Caco-2 (cell line): ENCODE results near the gene ERAL1. TPM values are rescaled to one million over a fixed set of nuclear protein-coding genes. Genes with fewer than 3 reads are reported as not detected.

ENCODE experiments used
- BruUV-seq: library from RNA; stranded (reverse); fragments of 400-500 nt; replicated peaks from 2 replicates; lab custom pipeline; 2021; lab: Mats Ljungman, UMichigan
- CTCF ChIA-PET: fragments of 300-600 bp; sonication (Branson Sonifier 250); formaldehyde crosslinking; loops from one replicate; lab custom pipeline; 2022; ENCODE audit warnings: antibody characterized with exemption; lab: Charles Lee
- POLR2A ChIA-PET: fragments of 300-600 bp; sonication (Branson Sonifier 250); formaldehyde crosslinking; loops from one replicate; lab custom pipeline; 2022; ENCODE audit warnings: antibody characterized with exemption; lab: Charles Lee
- DNase-seq, 2 experiments: peaks; one replicate each; pipeline versions ENCODE4 v3.0.0 to v3.0.0-alpha.2; 2020 to 2022
- H3K27me3 ChIP-seq: replicated peaks from 2 replicates; pipeline ENCODE4 v1.6.0; 2011; ENCODE audit warnings: low read length; ENCODE audit not compliant: control insufficient read depth, insufficient read depth
- H3K36me3 ChIP-seq: 2 replicates; pipeline ENCODE4 v1.5.1; 2011; ENCODE audit warnings: low read length; ENCODE audit not compliant: control insufficient read depth, insufficient read depth
- H3K4me1 ChIP-seq: fragments of 250-450 bp; sonication (Bioruptor Pico); 2 replicates; pipeline ENCODE4 v1.5.1; 2020; ENCODE audit warnings: mild to moderate bottlenecking
- H3K4me3 ChIP-seq: 2 replicates; pipeline ENCODE4 v1.5.1; 2011; ENCODE audit warnings: low read depth, mild to moderate bottlenecking, control low read depth, low read length
- H3K9me3 ChIP-seq: fragments of 250-450 bp; sonication (Bioruptor Pico); 2 replicates; pipeline ENCODE4 v1.5.1; 2020; ENCODE audit warnings: mild to moderate bottlenecking, moderate library complexity
- H3K27ac Mint-ChIP-seq: one replicate; pipeline ENCODE4 v1.8.0; 2022; ENCODE audit warnings: mixed read lengths; ENCODE audit not compliant: unreplicated experiment
- H3K27me3 Mint-ChIP-seq: one replicate; pipeline ENCODE4 v1.8.0; 2022; ENCODE audit warnings: mixed read lengths; ENCODE audit not compliant: insufficient read depth, unreplicated experiment
- H3K36me3 Mint-ChIP-seq: one replicate; pipeline ENCODE4 v1.8.0; 2022; ENCODE audit warnings: mild to moderate bottlenecking, mixed read lengths; ENCODE audit not compliant: insufficient read depth, unreplicated experiment
- H3K4me1 Mint-ChIP-seq: one replicate; pipeline ENCODE4 v1.8.0; 2022; ENCODE audit warnings: low read depth, mixed read lengths; ENCODE audit not compliant: unreplicated experiment
- H3K4me3 Mint-ChIP-seq: one replicate; pipeline ENCODE4 v1.8.0; 2022; ENCODE audit warnings: mild to moderate bottlenecking, moderate library complexity, mixed read lengths; ENCODE audit not compliant: unreplicated experiment
- H3K9me3 Mint-ChIP-seq: one replicate; pipeline ENCODE4 v1.8.0; 2022; ENCODE audit warnings: mixed read lengths; ENCODE audit not compliant: unreplicated experiment
- intact Hi-C: fragments of 100-400 bp; cut with micrococcal nuclease; formaldehyde crosslinking; loops from one replicate; pipeline ENCODE4 v1.10.0; 2022; ENCODE audit not compliant: unreplicated experiment
- total RNA-seq: library from RNA; stranded (reverse); gene quantifications from 2 replicates; pipeline ENCODE4 v1.2.3, GENCODE V29; 2022
- TF ChIP-seq, protein P1 (sequence below), 2 experiments: fragments of 200-600 bp in 1 of 2; IDR thresholded peaks; 1 replicate in 1 of 2; 2 replicates in 1 of 2; pipeline versions ENCODE4 v1.5.1 to v1.8.0; 2011 to 2022; ENCODE audit warnings: antibody characterized with exemption in 1 of 2, control low read depth in 1 of 2, inconsistent platforms in 1 of 2, low read depth in 1 of 2, low read length in 1 of 2, mild to moderate bottlenecking in 1 of 2, moderate library complexity in 1 of 2; ENCODE audit not compliant: insufficient read depth in 1 of 2, severe bottlenecking in 1 of 2, unreplicated experiment in 1 of 2

Gene ERAL1
- total RNA-seq, 1 experiment from 2014 or later: 85.1 TPM

GRCh38 chr17:28883967-28884702 is 29.3 kb downstream of the ERAL1 start:
- TF ChIP-seq, protein P1, sequence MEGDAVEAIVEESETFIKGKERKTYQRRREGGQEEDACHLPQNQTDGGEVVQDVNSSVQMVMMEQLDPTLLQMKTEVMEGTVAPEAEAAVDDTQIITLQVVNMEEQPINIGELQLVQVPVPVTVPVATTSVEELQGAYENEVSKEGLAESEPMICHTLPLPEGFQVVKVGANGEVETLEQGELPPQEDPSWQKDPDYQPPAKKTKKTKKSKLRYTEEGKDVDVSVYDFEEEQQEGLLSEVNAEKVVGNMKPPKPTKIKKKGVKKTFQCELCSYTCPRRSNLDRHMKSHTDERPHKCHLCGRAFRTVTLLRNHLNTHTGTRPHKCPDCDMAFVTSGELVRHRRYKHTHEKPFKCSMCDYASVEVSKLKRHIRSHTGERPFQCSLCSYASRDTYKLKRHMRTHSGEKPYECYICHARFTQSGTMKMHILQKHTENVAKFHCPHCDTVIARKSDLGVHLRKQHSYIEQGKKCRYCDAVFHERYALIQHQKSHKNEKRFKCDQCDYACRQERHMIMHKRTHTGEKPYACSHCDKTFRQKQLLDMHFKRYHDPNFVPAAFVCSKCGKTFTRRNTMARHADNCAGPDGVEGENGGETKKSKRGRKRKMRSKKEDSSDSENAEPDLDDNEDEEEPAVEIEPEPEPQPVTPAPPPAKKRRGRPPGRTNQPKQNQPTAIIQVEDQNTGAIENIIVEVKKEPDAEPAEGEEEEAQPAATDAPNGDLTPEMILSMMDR (IDR thresholded peaks at IDR 0.05; ENCODE audit: insufficient read depth in 1 of 2, low read depth in 1 of 2, low read length in 1 of 2, severe bottlenecking in 1 of 2, unreplicated experiment in 1 of 2): no peak
- no peak overlapping the region for H3K4me3 Mint-ChIP-seq
- no peaks in the 10 kb centered on the region for H3K27me3 Mint-ChIP-seq
- POLR2A ChIA-PET: no interaction called here
- no peak overlapping the region for H3K27ac Mint-ChIP-seq
- Histone ChIP-seq H3K36me3 (peaks cover 8% of the 10 kb centered on the region), H3K4me1 (no peaks in the 10 kb centered on the region), H3K9me3 (no peaks in the 10 kb centered on the region), H3K27me3 (no peaks in the 10 kb centered on the region), H3K4me3 (no peak overlapping the region)
- no TSS peak for BruUV-seq
- no peaks in the 10 kb centered on the region for H3K9me3 Mint-ChIP-seq
- peaks cover 3% of the 10 kb centered on the region for H3K4me1 Mint-ChIP-seq
- intact Hi-C loops: no loop called here
- DNase-seq: no peak
- peaks cover 28% of the 10 kb centered on the region for H3K36me3 Mint-ChIP-seq
- CTCF ChIA-PET: interaction anchor here (0.6 kb wide), 1 partner anchor 296 kb away, joined by 3 read pairs; the partner anchor contains the start of gene MYO18A

- intact Hi-C loops: no loop called here
- DNase-seq: no peak
- peaks cover 8% of the 10 kb centered on the region for H3K36me3 ChIP-seq
- TF ChIP-seq, protein P1 (IDR thresholded peaks at IDR 0.05; ENCODE audit: insufficient read depth in 1 of 2, low read depth in 1 of 2, low read length in 1 of 2, severe bottlenecking in 1 of 2, unreplicated experiment in 1 of 2): no peak
- H3K27ac Mint-ChIP-seq: no peak overlapping the region
- ChIA-PET CTCF (no interaction called here), POLR2A (interaction anchor here (0.6 kb wide), 1 partner anchor 223 kb away, joined by 4 read pairs; the partner anchor contains the start of gene SUPT6H)
- no peaks in the 10 kb centered on the region for H3K9me3 ChIP-seq
- peaks cover 26% of the 10 kb centered on the region for H3K36me3 Mint-ChIP-seq
- H3K27me3 ChIP-seq: no peaks in the 10 kb centered on the region
- H3K4me3 Mint-ChIP-seq: no peak overlapping the region
- H3K4me3 ChIP-seq: no peak overlapping the region
- H3K9me3 Mint-ChIP-seq: no peaks in the 10 kb centered on the region
- H3K4me1 ChIP-seq: no peaks in the 10 kb centered on the region
- H3K27me3 Mint-ChIP-seq: no peaks in the 10 kb centered on the region
- H3K4me1 Mint-ChIP-seq: no peaks in the 10 kb centered on the region
- BruUV-seq: no TSS peak
Measured at GRCh38 chr17:28885363-28885762, 30.5 kb downstream of the ERAL1 start.

DNA sequence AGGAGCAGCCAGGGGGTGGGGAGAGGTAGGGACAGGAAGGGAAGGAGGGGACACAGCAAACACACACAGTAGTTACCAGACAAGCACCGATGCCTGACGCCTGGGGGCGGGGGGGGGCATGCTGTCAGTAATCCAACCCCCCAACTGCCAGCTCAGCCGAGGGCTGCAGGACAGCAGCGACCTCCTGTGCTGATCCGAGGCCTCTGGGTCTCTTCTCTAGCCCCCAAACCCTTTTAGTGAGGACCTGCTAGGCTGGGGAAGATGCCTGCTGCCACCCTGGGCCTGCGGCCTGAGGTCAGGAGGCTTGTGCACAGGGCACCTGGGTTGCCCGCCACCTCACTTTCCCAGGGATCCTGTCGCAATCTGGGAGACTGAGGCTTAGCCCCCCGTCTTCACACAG is 31.1 kb downstream of the ERAL1 start:
- H3K27me3 Mint-ChIP-seq: no peaks in the 10 kb centered on the region
- Histone ChIP-seq H3K36me3 (peaks cover 6% of the 10 kb centered on the region), H3K9me3 (no peaks in the 10 kb centered on the region), H3K4me1 (no peaks in the 10 kb centered on the region), H3K27me3 (no peaks in the 10 kb centered on the region), H3K4me3 (no peak overlapping the region)
- intact Hi-C loops: no loop called here
- no peaks in the 10 kb centered on the region for H3K9me3 Mint-ChIP-seq
- H3K4me1 Mint-ChIP-seq: no peaks in the 10 kb centered on the region
- CTCF ChIA-PET: no interaction called here
- TF ChIP-seq, protein P1 (IDR thresholded peaks at IDR 0.05; ENCODE audit: insufficient read depth in 1 of 2, low read depth in 1 of 2, low read length in 1 of 2, severe bottlenecking in 1 of 2, unreplicated experiment in 1 of 2): no peak
- no peak overlapping the region for H3K27ac Mint-ChIP-seq
- H3K4me3 Mint-ChIP-seq: no peak overlapping the region
- no peak for DNase-seq
- peaks cover 28% of the 10 kb centered on the region for H3K36me3 Mint-ChIP-seq
- BruUV-seq: no TSS peak
- POLR2A ChIA-PET: no interaction called here
